B cell (primary cell): ENCODE results near the gene KCNJ14. TPM values are rescaled to one million over a fixed set of nuclear protein-coding genes. Genes with fewer than 3 reads are reported as not detected.

Source experiments
- ATAC-seq: fragments of 200-7000 bp; cut with Tn5 transposase; one replicate; pipeline ENCODE4 v1.10.0; 2021; ENCODE audit warnings: low read depth, mild to moderate bottlenecking, moderate number of reproducible peaks, moderate library complexity
- CTCF ChIA-PET: fragments of 350-600 bp; sonication (Branson Sonifier 250); formaldehyde crosslinking; loops from one replicate; lab custom pipeline; 2021; ENCODE audit warnings: antibody characterized with exemption, inconsistent platforms; lab: Charles Lee
- POLR2A ChIA-PET: fragments of 350-600 bp; sonication (Branson Sonifier 250); formaldehyde crosslinking; loops from one replicate; lab custom pipeline; 2021; ENCODE audit warnings: antibody characterized with exemption; lab: Charles Lee
- DNase-seq: peaks from one replicate; pipeline ENCODE4 v3.0.0; 2013
- H2AFZ ChIP-seq: 2 replicates; pipeline ENCODE4 v1.6.1; 2012; ENCODE audit warnings: mild to moderate bottlenecking, low read depth, low read length; ENCODE audit not compliant: insufficient read depth, poor library complexity, severe bottlenecking
- H3K27ac ChIP-seq, 2 donors: 1 replicate in 1 of 2; 2 replicates in 1 of 2; pipeline ENCODE4 v1.5.1; 2012 to 2013; ENCODE audit warnings: low read length in 2 of 2, mild to moderate bottlenecking in 2 of 2, moderate library complexity in 1 of 2
- H3K27me3 ChIP-seq, 4 experiments: fragments of 200-600 bp in 1 of 4; sonication (generic) in 1 of 4; replicated peaks in 1 of 4; 1 replicate in 2 of 4; 2 replicates in 2 of 4; pipeline versions ENCODE4 v1.6.1 to v1.7.0; 2013 to 2016; ENCODE audit warnings: low read length in 3 of 4, mild to moderate bottlenecking in 2 of 4, mixed read lengths in 1 of 4, moderate library complexity in 1 of 4; ENCODE audit not compliant: insufficient read depth in 4 of 4, control insufficient read depth in 3 of 4; ENCODE audit errors: control extremely low read depth in 1 of 4
- H3K36me3 ChIP-seq, 2 experiments: replicated peaks in 1 of 2; 1 replicate in 1 of 2; 2 replicates in 1 of 2; pipeline versions ENCODE4 v1.6.1 to v1.7.1; 2013; ENCODE audit warnings: low read length in 1 of 2; ENCODE audit not compliant: insufficient read depth in 2 of 2, control insufficient read depth in 1 of 2; ENCODE audit errors: control extremely low read depth in 1 of 2, extremely low read depth in 1 of 2
- H3K4me1 ChIP-seq, 2 donors: fragments of 200-600 bp in 1 of 2; sonication (generic) in 1 of 2; 1 replicate in 1 of 2; 2 replicates in 1 of 2; pipeline versions ENCODE4 v1.5.1 to v1.6.1; 2013 to 2017; ENCODE audit warnings: low read length in 2 of 2; ENCODE audit not compliant: control insufficient read depth in 2 of 2, insufficient read depth in 2 of 2
- H3K4me2 ChIP-seq: replicated peaks from 2 replicates; pipeline ENCODE3; 2012; ENCODE audit warnings: mild to moderate bottlenecking, low read depth, low read length; ENCODE audit not compliant: poor library complexity, severe bottlenecking
- H3K4me3 ChIP-seq, 5 experiments: fragments of 200-600 bp in 1 of 5; sonication (generic) in 1 of 5; 1 replicate in 3 of 5; 2 replicates in 2 of 5; pipeline versions ENCODE4 v1.5.1 to v1.7.0; 2011 to 2016; ENCODE audit warnings: low read length in 4 of 5, mild to moderate bottlenecking in 4 of 5, low read depth in 2 of 5, control low read depth in 1 of 5, moderate library complexity in 1 of 5; ENCODE audit not compliant: insufficient read depth in 1 of 5; ENCODE audit errors: control extremely low read depth in 1 of 5, extremely low read depth in 1 of 5
- H3K79me2 ChIP-seq: fragments of 200-600 bp; sonication (generic); one replicate; pipeline ENCODE4 v1.6.0; 2016; ENCODE audit warnings: low read length; ENCODE audit not compliant: control insufficient read depth, insufficient read depth
- H3K9ac ChIP-seq: fragments of 200-600 bp; sonication (generic); 2 replicates; pipeline ENCODE4 v1.6.1; 2017; ENCODE audit warnings: mild to moderate bottlenecking, low read length, moderate library complexity
- H3K9me3 ChIP-seq, 3 donors: one replicate each; pipeline versions ENCODE4 v1.6.1 to v1.7.1; 2013; ENCODE audit warnings: low read length in 2 of 3; ENCODE audit not compliant: control insufficient read depth in 2 of 3, insufficient read depth in 1 of 3; ENCODE audit errors: control extremely low read depth in 1 of 3
- H4K20me1 ChIP-seq: 2 replicates; pipeline ENCODE4 v1.6.0; 2012; ENCODE audit warnings: mild to moderate bottlenecking, low read length; ENCODE audit not compliant: insufficient read depth, control insufficient read depth, poor library complexity, severe bottlenecking
- H3K27ac Mint-ChIP-seq: one replicate; pipeline ENCODE4 v1.8.0; 2021; ENCODE audit warnings: mixed read lengths
- H3K27me3 Mint-ChIP-seq: one replicate; pipeline ENCODE4 v1.8.0; 2021; ENCODE audit warnings: mixed read lengths
- H3K4me1 Mint-ChIP-seq: one replicate; pipeline ENCODE4 v1.8.0; 2021; ENCODE audit warnings: mixed read lengths
- H3K4me3 Mint-ChIP-seq: one replicate; pipeline ENCODE4 v1.8.0; 2021; ENCODE audit warnings: mixed read lengths
- H3K9me3 Mint-ChIP-seq: one replicate; pipeline ENCODE4 v1.8.0; 2022; ENCODE audit warnings: mixed read lengths; ENCODE audit not compliant: insufficient read depth
- CTCF ChIP-seq: fragments of 200-600 bp; IDR thresholded peaks from one replicate; pipeline ENCODE4 v1.8.0; 2022; ENCODE audit warnings: antibody characterized with exemption, mild to moderate bottlenecking
- EZH2 ChIP-seq: IDR thresholded peaks from 2 replicates; pipeline ENCODE4 v1.6.1; 2012; ENCODE audit warnings: borderline replicate concordance, low read depth, mild to moderate bottlenecking, moderate library complexity, low read length; ENCODE audit not compliant: insufficient read depth, poor library complexity, severe bottlenecking
- WGBS: methylation state at CpG from one replicate; pipeline ENCODE4 v1.1.5; 2013; ENCODE audit warnings: missing lambda C conversion rate; ENCODE audit not compliant: insufficient coverage; 5-methylcytosine and 5-hydroxymethylcytosine counted together
- intact Hi-C: fragments of 100-400 bp; cut with micrococcal nuclease; formaldehyde crosslinking; loops from one replicate; pipeline ENCODE4 v1.10.0; 2022
- polyA plus RNA-seq: library from polyadenylated mRNA; depleted of rRNA; stranded (reverse); fragments of >200 nt; gene quantifications from 2 replicates; pipeline ENCODE4 v1.2.3, GENCODE V29; 2012
- total RNA-seq, 2 donors: library from RNA; stranded (reverse); fragments of 120-200 nt in 1 of 2; gene quantifications; 1 replicate in 1 of 2; 2 replicates in 1 of 2; pipeline versions ENCODE4 v1.2.3 to v1.2.4, GENCODE V29; 2013 to 2022

The KCNJ14 gene
- total and polyA plus RNA-seq, 2 donors (not counting 1 experiment from before 2014, with no cell fraction given) = 1.5 to 2.3 TPM

- intact Hi-C loops = no loop called here
- DNase-seq = peak; percentile 36
- WGBS = 18% methylated on average over 37 of the region's 38 CpGs
Observed at GRCh38 chr19:48444129-48444935, 11.0 kb upstream of the KCNJ14 start.

More at GRCh38 chr19:48444129-48444935, 11.0 kb upstream of the KCNJ14 start:
- Mint-ChIP-seq H3K9me3 (no peaks in the 10 kb centered on the region), H3K4me1 (peaks cover 40% of the 10 kb centered on the region), H3K4me3 (peak overlapping the region; percentile 97), H3K27ac (peak overlapping the region; percentile 67), H3K27me3 (peaks cover 22% of the 10 kb centered on the region)
- Histone ChIP-seq H3K4me2 (peak overlapping the region; percentile 78), H3K4me3 (peak overlapping the region in 4 of 5 experiments; percentile 14 to 96 (median 60)), H3K4me1 (peaks cover 22 to 27% of the 10 kb centered on the region in 2 donors), H3K36me3 (peaks cover 0 to 21% of the 10 kb centered on the region in 2 experiments), H4K20me1 (no peaks in the 10 kb centered on the region), H3K27ac (no peak overlapping the region), H2AFZ (peak overlapping the region; percentile 98), H3K79me2 (peaks cover 20% of the 10 kb centered on the region), H3K9me3 (peaks cover 0 to 21% (median 0%) of the 10 kb centered on the region in 3 donors), H3K27me3 (peaks cover 0 to 32% (median 11%) of the 10 kb centered on the region in 4 experiments), H3K9ac (peak overlapping the region; percentile 95)
- ChIA-PET POLR2A (no interaction called here), CTCF (interaction anchor here (1.5 to 2.1 kb wide), 2 partner anchors 49 to 51 kb away, joined by 4 to 5 read pairs; partner anchors contain the start of gene GRIN2D)
- no peak for TF ChIP-seq CTCF
- TF ChIP-seq EZH2 = peak; percentile 51
- ATAC-seq = no peak
